Measurements from ENCODE around the gene TMEM198. TPM values are rescaled to one million over a fixed set of nuclear protein-coding genes. Genes with fewer than 3 reads are reported as not detected.
A peak's percentile ranks its signal among the peaks of the same experiment; 100 is the strongest.

TMEM198 gene
- total and polyA plus RNA-seq, 2 experiments from 2014 or later, result 1.7 to 5.8 TPM

DNA sequence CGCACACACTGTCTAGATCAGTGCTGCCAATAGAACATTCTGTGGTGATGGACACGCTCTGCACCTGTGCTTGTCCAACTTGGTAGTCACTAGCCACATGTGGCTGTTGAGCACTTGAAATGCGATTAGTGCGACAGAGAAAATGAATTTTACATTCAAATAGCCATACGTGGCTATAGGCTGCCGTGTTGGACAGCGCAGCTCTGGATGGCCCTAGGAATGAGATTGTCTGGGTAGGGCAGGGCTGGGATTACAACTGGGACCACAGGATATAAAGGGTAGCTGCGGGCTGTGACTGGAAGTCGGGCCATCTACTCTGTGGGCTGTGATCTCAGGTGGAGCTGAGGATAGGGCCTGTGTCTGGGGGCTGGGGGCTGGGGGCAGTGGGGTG is 24.3 kb upstream of the TMEM198 start:
- Histone ChIP-seq H3K27ac (no peak overlapping the region), H3K27me3 (replicated peaks; ENCODE audit: insufficient read depth) (no peaks in the 10 kb centered on the region), H3K9ac (no peak overlapping the region), H3K4me2 (ENCODE audit: unreplicated experiment) (no peak overlapping the region), H4K20me1 (ENCODE audit: insufficient read depth) (no peaks in the 10 kb centered on the region), H3K4me3 (no peak overlapping the region), H2AFZ (no peak overlapping the region), H3K79me2 (ENCODE audit: insufficient read depth) (no peaks in the 10 kb centered on the region), H3F3A (ENCODE audit: insufficient read depth) (peaks cover 5% of the 10 kb centered on the region; the same call in 1 of the 2 replicates), H3K9me2 (ENCODE audit: insufficient read depth) (no peaks in the 10 kb centered on the region), H3K36me3 (ENCODE audit: low read depth) (no peaks in the 10 kb centered on the region), H3K9me3 (ENCODE audit: low read depth) (no peaks in the 10 kb centered on the region), H3K4me1 (ENCODE audit: insufficient read depth) (peaks cover 19% of the 10 kb centered on the region)
- in situ Hi-C loops (cut with MboI), result no loop called here
- 92% methylated on average over 9 of the region's 9 CpGs for WGBS, 2 experiments (ENCODE audit: low coverage in 1 of 2, low lambda C conversion rate in 2 of 2, missing lambda C conversion rate in 2 of 2)
- TF ChIP-seq EZH2phosphoT487 (IDR thresholded peaks at IDR 0.05; ENCODE audit: insufficient read depth, low read depth) (no peak), EZH2 (IDR thresholded peaks at IDR 0.05; ENCODE audit: insufficient read depth, poor library complexity, severe bottlenecking) (no peak)
- no peak for DNase-seq

- in situ Hi-C loops (cut with MboI), result no loop called here
- H3K4me1 ChIP-seq (ENCODE audit: insufficient read depth), result peaks cover 19% of the 10 kb centered on the region
- TF ChIP-seq EZH2 (IDR thresholded peaks at IDR 0.05; ENCODE audit: insufficient read depth, poor library complexity, severe bottlenecking) (no peak), EZH2phosphoT487 (IDR thresholded peaks at IDR 0.05; ENCODE audit: insufficient read depth, low read depth) (no peak)
- H4K20me1 ChIP-seq (ENCODE audit: insufficient read depth), result no peaks in the 10 kb centered on the region
- 72 to 86% methylated on average over 5 to 8 of the region's 8 CpGs for WGBS, 2 experiments (ENCODE audit: low coverage in 1 of 2, low lambda C conversion rate in 2 of 2, missing lambda C conversion rate in 2 of 2)
- no peaks in the 10 kb centered on the region for H3K9me3 ChIP-seq (ENCODE audit: low read depth)
- H3K4me2 ChIP-seq (ENCODE audit: unreplicated experiment), result peak overlapping the region; percentile 80
- no peaks in the 10 kb centered on the region for H3K79me2 ChIP-seq (ENCODE audit: insufficient read depth)
- no peak overlapping the region for H2AFZ ChIP-seq
- H3K27ac ChIP-seq, result no peak overlapping the region
- DNase-seq, result no peak
- no peak overlapping the region for H3K4me3 ChIP-seq
- no peaks in the 10 kb centered on the region for H3K36me3 ChIP-seq (ENCODE audit: low read depth)
- H3F3A ChIP-seq (ENCODE audit: insufficient read depth), result peaks cover 5% of the 10 kb centered on the region; the same call in 1 of the 2 replicates
- no peaks in the 10 kb centered on the region for H3K27me3 ChIP-seq (replicated peaks; ENCODE audit: insufficient read depth)
- H3K9ac ChIP-seq, result no peak overlapping the region
- H3K9me2 ChIP-seq (ENCODE audit: insufficient read depth), result no peaks in the 10 kb centered on the region
Measured at GRCh38 chr2:219520079-219520478, 23.7 kb upstream of the TMEM198 start.

- in situ Hi-C loops (cut with MboI), result no loop called here
- Histone ChIP-seq H3K27ac (peak overlapping the region; percentile 70), H3K36me3 (ENCODE audit: low read depth) (no peaks in the 10 kb centered on the region), H2AFZ (peak overlapping the region; percentile 53), H3K79me2 (ENCODE audit: insufficient read depth) (no peaks in the 10 kb centered on the region), H3K9me2 (ENCODE audit: insufficient read depth) (no peaks in the 10 kb centered on the region), H3K9me3 (ENCODE audit: low read depth) (no peaks in the 10 kb centered on the region), H4K20me1 (ENCODE audit: insufficient read depth) (no peaks in the 10 kb centered on the region), H3K4me3 (peak overlapping the region; percentile 41), H3K4me1 (ENCODE audit: insufficient read depth) (peaks cover 19% of the 10 kb centered on the region), H3F3A (ENCODE audit: insufficient read depth) (peaks cover 5% of the 10 kb centered on the region; the same call in 1 of the 2 replicates), H3K4me2 (ENCODE audit: unreplicated experiment) (peak overlapping the region; percentile 80), H3K27me3 (replicated peaks; ENCODE audit: insufficient read depth) (no peaks in the 10 kb centered on the region), H3K9ac (peak overlapping the region; percentile 60)
- 18% methylated on average over 14 of the region's 14 CpGs for WGBS, 2 experiments (ENCODE audit: low coverage in 1 of 2, low lambda C conversion rate in 2 of 2, missing lambda C conversion rate in 2 of 2)
- peak; percentile 84 for DNase-seq
- TF ChIP-seq EZH2phosphoT487 (IDR thresholded peaks at IDR 0.05; ENCODE audit: insufficient read depth, low read depth) (no peak), EZH2 (IDR thresholded peaks at IDR 0.05; ENCODE audit: insufficient read depth, poor library complexity, severe bottlenecking) (no peak)
Measured at GRCh38 chr2:219521066-219521880, 22.6 kb upstream of the TMEM198 start.

DNA sequence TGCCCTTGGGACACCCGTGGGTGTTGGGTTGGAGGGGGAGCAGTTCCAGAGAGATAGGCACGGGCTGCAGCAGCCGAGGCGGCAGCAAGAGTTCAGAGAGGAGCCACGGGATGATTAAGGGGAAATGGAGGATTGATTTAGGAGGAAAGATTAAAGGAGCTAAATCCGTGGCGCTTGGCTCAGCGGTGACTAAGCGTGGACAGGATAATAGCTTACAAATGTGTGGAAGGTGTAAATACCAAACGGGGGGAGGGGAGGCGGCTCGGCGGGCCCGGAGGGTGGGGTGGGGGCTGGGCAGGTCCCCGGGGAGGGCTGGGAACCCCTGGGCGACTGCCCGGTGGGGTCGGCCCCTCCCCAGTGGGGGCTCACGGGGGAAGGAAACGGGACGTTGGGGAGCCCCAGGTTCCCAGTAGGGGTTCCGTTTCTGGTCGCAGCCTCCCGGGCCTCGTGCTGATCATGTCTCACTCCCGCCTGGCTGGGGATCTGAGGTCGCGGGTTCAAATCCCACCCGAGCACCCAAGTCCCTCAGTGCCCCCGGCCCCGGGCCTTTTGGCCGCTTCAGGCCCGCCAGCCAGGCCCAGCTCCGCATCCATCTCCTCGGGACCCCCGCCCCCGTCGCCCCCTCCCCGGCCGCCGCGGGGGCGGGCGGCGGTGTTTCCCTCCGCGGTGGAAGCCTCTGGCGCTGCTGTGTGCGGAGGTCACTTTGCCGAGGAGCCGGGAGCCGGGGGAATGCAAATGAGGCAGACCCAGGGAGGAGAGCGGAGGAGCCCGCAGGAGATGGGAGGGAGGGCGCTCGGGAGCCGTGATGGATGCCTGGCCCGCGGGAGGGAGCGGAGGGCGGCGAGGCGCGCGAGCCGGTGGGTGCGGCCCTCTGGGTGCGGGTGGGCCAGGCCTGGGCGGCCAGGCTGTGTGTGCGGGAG is 21.5 kb upstream of the TMEM198 start:
- peak overlapping the region; percentile 70 for H3K27ac ChIP-seq
- no peaks in the 10 kb centered on the region for H3K79me2 ChIP-seq (ENCODE audit: insufficient read depth)
- H3K4me3 ChIP-seq, result peak overlapping the region; percentile 56
- WGBS, 2 experiments (ENCODE audit: low coverage in 1 of 2, low lambda C conversion rate in 2 of 2, missing lambda C conversion rate in 2 of 2), result 2 to 3% methylated on average over 34 to 64 of the region's 70 CpGs
- H4K20me1 ChIP-seq (ENCODE audit: insufficient read depth), result no peaks in the 10 kb centered on the region
- no peaks in the 10 kb centered on the region for H3K9me3 ChIP-seq (ENCODE audit: low read depth)
- H3K4me1 ChIP-seq (ENCODE audit: insufficient read depth), result peaks cover 19% of the 10 kb centered on the region
- H3K27me3 ChIP-seq (replicated peaks; ENCODE audit: insufficient read depth), result 0 out of 2 replicates have a peak, but pooled peaks cover under 1% of the 10 kb centered on the region
- peaks cover 5% of the 10 kb centered on the region; the same call in 1 of the 2 replicates for H3F3A ChIP-seq (ENCODE audit: insufficient read depth)
- no peaks in the 10 kb centered on the region for H3K9me2 ChIP-seq (ENCODE audit: insufficient read depth)
- in situ Hi-C loops (cut with MboI), result no loop called here
- peak overlapping the region; percentile 74 for H2AFZ ChIP-seq
- H3K36me3 ChIP-seq (ENCODE audit: low read depth), result no peaks in the 10 kb centered on the region
- TF ChIP-seq EZH2 (IDR thresholded peaks at IDR 0.05; ENCODE audit: insufficient read depth, poor library complexity, severe bottlenecking) (no peak), EZH2phosphoT487 (IDR thresholded peaks at IDR 0.05; ENCODE audit: insufficient read depth, low read depth) (no peak)
- H3K9ac ChIP-seq, result peak overlapping the region; percentile 60
- DNase-seq, result peak; percentile 94
- peak overlapping the region; percentile 80 for H3K4me2 ChIP-seq (ENCODE audit: unreplicated experiment)

Data from GM23248 (cell line).